Fibroblast of mammary gland (primary cell): ENCODE results near the gene C1orf232.

Experiments used
- DNase-seq: peaks from one replicate; pipeline ENCODE4 v3.0.0-alpha.2; 2010; ENCODE audit warnings: low read depth
- H3K4me3 ChIP-seq: 2 replicates; pipeline ENCODE4 v1.5.1; 2011; ENCODE audit warnings: low read depth, mild to moderate bottlenecking, low read length, moderate library complexity; ENCODE audit not compliant: control insufficient read depth
- CTCF ChIP-seq: conservative IDR thresholded peaks from 2 replicates; pipeline ENCODE4 v1.5.1; 2011; ENCODE audit warnings: low read depth, low read length, inconsistent platforms; ENCODE audit not compliant: control insufficient read depth, insufficient read depth

C1orf232 gene

GRCh38 chr1:26161415-26162219, 7.1 kb downstream of the C1orf232 start:
- H3K4me3 ChIP-seq = peak overlapping the region; percentile 16
- TF ChIP-seq CTCF = no peak
- DNase-seq = peak; percentile 25

GRCh38 chr1:26160527-26161414, 8.0 kb downstream of the C1orf232 start:
- DNase-seq = no peak
- H3K4me3 ChIP-seq = no peak overlapping the region
- TF ChIP-seq CTCF = no peak

- no peak for TF ChIP-seq CTCF
- no peak overlapping the region for H3K4me3 ChIP-seq
Observed at GRCh38 chr1:26159743-26160039, 9.1 kb downstream of the C1orf232 start.

GRCh38 chr1:26158908-26159742, 9.6 kb downstream of the C1orf232 start, which contains the start of gene FAM110D:
FAM110D (plus strand) TSS chr1:26159079; CDS start chr1:26161292, 2,213 bp downstream.
- DNase-seq = no peak
- H3K4me3 ChIP-seq = no peak within 1 kb of the TSS
- no peak for TF ChIP-seq CTCF

More at GRCh38 chr1:26159743-26160039, 9.1 kb downstream of the C1orf232 start:
- DNase-seq = no peak

- no peak for DNase-seq
- no peak overlapping the region for H3K4me3 ChIP-seq
- no peak for TF ChIP-seq CTCF
Observed at GRCh38 chr1:26158271-26158907, 10.4 kb downstream of the C1orf232 start.
